ENCODE measurements around the gene SPRTN.

The SPRTN gene, protein sequence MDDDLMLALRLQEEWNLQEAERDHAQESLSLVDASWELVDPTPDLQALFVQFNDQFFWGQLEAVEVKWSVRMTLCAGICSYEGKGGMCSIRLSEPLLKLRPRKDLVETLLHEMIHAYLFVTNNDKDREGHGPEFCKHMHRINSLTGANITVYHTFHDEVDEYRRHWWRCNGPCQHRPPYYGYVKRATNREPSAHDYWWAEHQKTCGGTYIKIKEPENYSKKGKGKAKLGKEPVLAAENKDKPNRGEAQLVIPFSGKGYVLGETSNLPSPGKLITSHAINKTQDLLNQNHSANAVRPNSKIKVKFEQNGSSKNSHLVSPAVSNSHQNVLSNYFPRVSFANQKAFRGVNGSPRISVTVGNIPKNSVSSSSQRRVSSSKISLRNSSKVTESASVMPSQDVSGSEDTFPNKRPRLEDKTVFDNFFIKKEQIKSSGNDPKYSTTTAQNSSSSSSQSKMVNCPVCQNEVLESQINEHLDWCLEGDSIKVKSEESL

DNA sequence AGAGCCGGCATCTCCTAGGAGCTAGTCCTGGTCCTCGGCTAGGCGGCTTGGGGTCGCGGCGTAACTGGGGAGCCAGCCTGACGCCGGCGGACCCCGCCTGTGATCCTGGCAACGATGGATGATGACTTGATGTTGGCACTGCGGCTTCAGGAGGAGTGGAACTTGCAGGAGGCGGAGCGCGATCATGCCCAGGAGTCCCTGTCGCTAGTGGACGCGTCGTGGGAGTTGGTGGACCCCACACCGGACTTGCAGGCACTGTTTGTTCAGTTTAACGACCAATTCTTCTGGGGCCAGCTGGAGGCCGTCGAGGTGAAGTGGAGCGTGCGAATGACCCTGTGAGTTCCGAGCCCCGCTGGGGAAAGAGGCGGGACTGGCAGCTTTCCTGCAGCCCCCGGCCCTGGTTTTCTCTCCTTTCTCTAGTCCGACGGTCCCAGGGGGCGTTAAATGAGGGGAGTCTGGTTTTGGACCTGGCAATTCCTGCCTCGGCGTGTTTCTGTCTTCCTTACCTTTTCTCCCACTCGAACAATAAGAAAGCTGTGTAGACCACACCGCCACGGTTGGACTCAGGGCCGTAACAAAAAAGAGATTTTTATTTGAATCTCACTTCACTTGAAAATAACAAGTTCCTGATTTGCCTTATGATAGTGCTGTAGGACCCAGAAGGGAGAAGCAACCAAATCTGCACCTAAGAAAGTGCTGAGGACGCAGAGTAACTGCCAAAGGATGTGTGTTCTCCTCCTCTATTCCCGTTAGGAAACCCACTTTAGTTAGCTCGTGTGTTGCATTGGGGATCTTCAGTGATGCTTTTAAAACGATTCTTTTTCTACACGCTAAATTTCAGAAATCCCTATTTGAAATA lies at the start of gene SPRTN:
TSS of gene SPRTN (plus strand) at position 24 of the 859 bp plus-strand sequence. CDS start at position 115, 91 bp downstream.
- DNase-seq = no peak

DNA sequence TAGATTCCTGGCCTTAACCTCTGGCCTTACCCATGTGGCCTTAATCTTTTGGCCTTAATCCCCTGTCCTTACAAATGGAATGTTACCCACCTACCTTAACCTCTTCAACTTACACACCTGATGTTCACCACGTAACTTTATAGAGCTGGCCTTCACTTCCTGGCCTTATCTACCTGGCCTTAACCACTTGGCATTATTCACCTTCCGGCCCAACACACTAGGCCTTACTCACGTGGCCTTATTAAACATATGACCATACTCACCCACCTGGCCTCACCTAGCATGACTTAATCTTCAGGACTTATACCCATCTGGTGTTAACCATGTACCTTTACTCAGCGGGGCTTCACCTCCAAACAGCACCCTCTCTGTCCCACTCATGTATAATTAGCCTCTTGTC lies 42.2 kb upstream of the SPRTN start:
- no peak for DNase-seq

DNA sequence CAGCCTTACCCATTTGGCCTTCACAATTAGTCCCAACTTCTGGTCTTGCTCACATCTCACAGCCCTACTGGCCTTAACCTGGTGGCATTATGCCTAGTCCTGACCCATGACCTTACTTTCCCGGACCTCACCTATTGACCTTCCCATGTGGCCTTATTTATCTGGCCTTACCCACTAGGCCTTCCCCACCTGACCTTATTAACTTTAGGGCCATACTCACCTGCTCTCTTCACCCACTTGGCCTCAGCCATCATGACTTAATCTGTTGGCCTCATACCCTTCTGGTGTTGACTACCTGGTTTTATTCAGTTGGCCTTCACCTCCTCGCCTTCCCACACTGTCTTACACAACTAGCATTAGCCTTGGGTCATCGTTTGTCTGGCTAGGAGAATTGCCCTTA lies 36.1 kb upstream of the SPRTN start:
- no peak for DNase-seq

DNA sequence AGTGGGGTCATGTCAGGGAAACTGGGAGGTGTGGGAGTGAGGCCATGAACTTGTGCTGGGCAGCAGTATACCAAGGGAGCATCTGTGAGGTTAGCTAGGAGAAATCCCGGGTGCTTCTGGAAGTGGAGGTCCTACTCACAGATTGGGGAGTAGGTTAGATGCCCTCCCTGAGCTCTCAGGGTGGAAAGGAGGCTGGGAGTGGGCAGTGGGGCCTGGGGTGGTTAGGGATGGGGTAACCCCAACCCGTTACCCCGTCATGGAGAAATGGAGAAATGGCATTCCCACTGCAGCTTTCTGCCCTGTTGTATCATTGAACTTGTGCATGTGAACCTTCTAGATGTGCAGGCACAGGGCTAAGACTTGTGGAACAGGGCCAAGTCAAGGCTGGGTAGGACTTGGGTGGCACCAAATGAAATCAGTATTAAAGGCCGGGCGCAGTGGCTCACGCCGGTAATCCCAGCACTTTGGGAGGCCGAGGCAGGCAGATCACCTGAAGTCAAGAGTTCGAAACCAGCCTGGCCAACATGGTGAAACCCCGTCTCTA lies 27.6 kb upstream of the SPRTN start:
- DNase-seq = no peak

DNA sequence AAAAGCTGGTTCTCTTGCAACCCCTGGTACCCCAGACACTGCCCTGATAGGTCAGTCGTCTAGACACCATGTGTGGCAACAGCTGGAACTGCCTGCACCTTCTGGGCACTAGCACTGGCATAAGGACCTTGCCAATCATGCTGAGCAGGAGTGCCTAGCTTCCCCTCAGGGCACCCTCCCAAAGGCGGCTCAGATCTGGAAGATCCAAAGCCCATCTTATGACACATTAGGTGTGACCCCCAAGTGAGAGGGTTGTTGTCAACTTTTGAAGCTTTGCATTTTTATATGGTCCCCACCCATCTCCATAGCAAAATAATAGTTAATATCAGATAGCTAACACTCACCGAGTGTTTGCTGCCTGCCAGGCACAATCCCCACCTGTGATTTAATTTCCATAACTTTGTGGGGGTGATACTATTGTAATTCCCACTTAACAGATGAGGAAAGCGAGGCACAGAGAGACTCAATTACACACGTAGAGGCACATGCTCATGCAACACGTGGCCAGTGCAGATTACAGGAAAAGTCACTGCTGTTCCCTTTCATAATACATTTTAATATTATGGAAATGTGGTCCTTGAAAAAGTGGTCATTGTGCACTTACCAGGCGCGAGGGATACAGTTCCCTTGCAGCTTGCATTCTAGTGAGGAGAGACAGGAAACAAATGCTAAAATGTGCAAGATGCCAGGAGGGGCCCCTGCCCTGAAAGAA lies 26.2 kb upstream of the SPRTN start:
- no peak for DNase-seq

DNA sequence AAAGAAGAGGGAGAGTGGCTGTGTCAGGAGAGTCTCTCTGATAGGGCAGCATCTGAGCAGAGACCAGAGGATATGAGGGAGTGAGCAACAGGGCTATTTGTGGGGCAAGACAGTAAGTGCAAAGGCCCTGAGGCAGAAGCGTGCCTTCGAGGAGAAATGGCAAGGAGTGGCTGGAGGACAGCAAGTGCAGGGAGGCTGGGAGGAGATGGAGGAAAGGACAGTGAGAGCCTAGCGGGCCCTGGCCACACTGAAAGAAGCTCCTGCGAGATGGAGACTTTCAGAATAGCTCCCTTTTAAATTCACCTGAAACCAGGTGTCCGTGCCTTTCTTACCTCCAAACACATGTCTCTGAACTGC lies 25.7 kb upstream of the SPRTN start:
- DNase-seq = no peak

DNA sequence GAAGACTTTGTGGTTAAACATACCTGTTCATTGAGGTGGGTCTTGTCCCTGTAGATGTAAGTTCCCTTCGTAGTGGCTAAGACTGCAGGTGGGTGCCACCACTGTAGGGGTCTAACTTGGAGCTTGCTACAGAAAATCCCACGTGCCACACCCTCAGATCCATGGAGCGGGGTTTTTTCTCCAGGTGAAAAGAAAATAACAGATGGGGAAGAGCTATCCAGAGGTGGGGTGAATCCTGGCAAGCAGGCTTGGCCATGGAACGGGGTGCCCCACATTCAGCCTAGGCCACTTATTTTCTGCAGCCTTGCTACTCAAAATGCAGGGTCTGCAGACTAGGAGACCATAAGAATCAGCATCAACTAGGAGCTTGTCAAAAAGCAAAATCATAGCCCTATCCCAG lies 24.4 kb upstream of the SPRTN start:
- no peak for DNase-seq

DNA sequence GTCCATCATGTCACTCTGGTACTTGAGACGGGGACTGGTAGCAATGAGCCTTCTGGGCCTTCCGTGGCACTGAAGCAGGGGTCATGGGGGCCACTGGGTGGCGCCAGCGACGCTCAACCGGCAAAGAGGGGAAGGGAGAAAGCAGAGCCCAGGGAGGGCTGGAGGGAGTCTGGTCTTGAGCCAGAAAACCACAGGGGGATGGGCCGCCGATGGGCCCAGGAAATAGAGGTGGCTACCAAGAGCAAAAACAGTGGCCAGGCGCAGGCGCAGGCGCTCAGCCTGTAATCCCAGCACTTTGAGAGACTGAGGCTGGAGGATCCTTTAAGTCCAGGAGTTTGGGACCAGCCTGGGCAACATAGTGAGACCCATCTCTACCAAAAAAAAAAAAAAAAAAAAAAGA lies 22.2 kb upstream of the SPRTN start:
- peak; percentile 30 for DNase-seq

DNA sequence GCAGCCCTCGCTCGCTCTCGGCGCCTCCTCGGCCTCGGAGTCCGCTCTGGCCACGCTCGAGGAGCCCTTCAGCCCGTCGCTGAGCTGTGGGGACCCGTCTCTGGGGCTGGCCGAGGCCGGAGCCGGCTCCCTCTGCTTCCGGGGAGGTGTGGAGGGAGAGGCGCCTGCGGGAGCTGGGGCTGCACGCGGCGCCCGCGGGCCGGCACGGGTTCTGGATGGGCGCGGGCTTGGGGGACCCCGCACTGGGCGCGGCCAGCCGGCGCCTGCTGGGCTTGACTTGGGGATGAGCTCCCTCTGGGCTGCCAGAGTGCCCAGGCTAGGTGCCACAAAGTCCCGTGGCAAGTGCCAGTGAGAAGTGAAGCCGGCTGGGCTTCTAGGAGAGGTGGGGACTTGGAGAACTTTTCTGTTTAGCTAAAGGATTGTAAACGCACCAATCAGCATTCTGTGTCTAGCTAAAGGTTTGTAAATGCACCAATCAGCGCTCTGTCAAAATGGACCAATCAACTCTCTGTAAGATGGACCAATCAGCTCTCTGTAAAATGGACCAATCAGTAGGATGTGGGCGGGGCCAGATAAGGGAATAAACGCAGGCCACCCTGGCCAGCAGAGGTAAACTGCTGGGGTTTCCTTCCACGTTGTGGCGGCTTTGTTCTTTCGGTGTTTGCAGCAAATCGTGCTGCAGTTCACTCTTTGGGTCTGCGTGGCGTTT lies 20.6 kb upstream of the SPRTN start:
- no peak for DNase-seq

DNA sequence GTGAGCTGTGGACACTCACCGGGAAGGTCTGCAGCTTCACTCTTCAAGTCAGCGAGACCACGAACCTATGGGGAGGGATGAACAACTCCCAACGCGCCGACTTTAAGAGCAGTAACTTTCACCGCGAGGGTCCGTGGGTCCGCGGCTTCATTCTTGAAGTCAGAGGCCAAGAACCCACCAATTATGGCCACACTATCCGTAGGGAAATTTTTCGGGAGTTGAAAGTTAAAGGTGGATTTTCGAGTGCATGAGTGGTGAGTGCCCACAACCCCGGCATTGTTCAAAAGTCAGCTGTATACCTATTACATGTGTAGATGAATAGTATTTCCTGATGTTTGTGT lies 20.1 kb upstream of the SPRTN start:
- DNase-seq = no peak

DNA sequence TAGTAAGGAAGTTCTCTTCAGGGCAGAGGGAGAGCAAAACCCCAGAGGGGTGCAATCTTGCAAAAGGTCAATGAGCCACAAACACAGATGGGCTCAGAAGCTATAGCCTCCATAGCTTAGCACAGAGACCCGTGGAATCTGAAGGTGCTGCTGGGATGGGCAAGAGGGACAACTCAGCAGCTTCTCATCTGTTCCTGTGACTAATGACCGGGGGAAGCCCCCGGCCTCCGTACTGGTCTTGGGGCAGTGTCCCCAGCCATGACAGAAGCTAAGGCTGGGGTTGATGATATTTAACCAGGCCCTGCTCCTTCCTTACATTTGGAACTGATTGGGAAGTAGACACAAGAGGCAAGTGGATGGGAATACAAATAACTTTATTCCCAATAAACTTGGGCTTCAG lies 19.5 kb upstream of the SPRTN start:
- DNase-seq = no peak

DNA sequence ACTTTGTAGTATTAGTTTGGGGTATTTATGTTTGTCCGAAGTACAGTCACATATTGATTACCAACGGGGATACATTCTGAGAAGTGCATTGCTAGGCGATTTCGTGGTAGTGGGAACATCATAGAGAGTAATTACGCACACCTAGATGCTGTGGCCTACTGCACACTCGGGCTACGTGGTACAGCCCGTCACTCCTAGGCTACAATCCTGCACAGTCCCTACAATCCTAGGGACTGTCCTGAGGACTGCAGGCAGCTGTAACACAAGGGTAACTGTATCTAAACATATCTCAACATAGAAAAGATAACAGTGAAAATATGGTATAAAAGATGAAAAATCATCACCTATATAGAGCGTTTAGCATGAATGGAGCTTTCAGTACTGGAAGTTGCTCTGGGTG lies 19.0 kb upstream of the SPRTN start:
- DNase-seq = no peak

DNA sequence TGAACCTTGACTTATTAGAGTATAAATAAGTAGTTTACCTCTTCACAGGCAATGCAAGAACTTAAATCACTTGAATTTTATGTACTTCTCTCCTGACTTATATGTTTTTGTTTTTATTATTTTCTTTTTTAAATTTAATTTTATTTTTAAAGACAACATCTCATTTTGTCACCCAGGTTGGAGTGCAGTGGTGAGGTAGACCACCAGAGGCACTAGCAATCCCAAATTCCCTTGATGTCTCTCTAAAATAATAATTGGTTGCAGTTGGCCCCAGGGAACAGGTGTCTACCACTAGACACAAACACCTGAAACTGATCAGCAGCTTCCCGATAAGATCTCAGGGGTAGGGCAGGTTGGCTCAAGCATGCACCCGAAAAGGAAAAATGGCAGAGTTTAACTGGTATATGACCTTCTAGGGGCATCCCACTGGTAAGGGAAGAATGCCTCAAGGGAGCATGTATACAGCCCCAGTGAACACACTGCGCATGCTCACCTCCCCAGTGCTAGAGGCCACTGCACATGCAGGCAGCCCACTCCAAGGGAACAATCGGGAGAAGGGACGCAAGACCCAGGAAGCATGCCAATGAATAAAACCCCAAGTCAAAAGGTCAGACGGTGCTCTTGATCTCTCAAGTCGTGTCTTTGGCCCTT lies 15.1 kb upstream of the SPRTN start:
- no peak for DNase-seq

DNA sequence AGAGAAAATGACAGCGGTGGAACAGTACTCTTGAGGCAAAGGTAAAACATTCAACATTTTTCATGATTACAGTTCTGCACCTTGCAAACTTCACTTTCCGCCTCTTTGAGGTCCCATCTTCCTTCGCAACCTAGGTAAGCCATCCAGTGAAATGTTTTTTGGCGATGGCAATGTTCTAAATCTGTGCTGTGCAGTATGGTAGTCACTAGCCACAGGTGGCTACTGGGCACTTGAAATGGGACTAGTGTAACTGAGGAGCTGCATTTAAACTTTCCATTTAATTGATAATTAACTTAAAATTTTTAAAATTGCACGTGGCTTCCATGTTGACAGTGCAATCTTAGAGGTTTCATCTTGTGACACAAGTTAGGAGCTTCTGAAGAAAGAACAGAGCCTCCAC lies 13.4 kb upstream of the SPRTN start:
- DNase-seq = no peak

DNA sequence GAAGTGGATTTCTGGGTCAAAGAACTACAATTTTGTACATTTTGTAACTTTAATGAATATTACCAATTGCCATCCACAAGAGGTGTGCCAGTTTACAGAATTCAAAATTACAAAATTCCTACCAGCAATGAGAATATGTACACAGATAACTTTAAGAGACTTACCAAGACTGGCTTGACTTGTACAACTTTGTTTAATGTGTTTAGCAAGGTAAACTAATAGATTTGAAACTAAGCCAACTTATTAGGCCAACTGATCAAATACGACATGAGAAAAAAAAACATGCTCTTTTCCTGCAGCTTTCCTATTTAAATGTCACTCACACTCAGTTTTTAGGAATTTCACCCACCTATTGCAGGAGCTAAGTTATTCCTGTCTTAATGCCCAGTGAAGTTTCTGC lies 11.8 kb upstream of the SPRTN start:
- no peak for DNase-seq

DNA sequence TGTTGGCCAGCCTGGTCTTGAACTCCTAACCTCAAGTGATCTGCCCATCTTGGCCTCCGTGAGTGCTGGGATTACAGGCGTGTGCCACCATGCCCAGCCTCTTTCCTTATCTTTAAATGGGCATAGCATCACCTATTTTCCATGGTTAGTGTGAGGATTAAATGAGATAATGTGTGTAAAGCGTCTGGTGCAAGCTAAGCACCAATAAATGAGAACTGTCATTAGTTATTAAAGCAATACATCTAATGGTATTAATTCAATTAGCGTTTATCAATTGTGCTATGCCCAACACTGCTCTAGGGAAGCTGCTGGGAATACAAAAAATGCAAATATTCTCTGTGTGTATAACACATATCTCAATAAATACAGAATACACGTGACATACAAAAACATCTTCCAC lies 10.5 kb upstream of the SPRTN start:
- DNase-seq = no peak

DNA sequence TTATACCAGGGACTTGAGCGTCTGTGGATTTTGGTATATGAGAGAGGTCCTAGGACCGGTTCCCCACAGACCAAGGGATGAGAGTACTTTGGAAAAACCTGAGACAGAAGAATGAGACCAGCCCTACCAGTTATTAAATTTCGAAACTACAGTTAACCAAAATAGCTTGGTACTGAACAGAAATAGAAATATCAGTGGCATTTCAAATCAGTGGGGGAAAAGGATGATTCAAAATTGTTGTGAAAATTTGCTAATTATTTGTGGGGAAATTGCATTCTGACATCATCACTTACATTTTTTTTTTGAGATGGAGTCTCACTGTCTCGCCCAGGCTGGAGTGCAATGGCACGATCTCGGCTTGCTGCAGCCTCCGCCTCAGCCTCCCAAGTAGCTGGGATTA lies 8.6 kb upstream of the SPRTN start:
- DNase-seq = no peak

DNA sequence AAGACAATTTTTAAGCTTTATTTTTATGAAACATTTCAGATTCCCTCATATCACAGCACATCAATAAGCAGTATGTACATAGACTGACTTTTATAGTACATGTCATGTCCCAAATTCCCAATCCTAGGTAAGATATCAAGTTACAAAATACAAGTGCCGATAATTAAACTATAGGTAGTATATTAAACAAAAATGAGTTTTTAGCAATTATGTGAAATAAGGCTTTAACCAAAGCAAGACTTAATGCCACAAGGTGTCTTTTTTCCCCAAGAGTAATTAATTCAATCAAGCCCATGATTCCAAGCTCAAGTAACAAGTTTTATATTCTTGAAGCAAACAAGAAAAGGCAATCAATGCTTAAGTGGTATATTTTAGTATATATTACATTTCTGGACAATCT lies 5.3 kb upstream of the SPRTN start:
- no peak for DNase-seq

DNA sequence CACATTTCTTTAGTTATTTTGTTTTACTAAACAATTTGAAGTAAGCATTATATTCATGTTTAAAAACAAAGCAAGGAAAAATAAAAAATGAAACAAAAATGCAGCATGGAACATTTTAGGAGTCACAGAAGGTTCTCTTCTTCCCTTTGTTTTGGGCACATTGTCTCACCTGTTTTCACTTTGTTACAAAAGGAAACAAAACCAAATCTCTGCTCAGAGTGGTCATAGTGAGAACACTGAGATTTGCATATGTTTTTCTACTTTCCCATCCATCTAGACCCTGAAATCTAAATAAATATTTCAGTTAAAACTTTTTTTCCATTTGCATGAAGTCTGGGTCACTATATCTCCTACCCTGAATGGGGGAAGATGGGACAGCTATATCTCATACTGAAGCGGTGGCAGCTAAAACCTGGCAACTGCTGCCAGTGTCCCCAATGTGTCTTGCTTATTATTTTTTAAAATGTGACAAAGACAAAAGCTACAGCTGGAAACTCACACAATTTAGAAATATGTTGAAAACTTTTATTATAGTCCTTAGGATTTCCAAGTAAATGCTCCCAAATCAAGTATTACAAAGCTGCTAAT lies 3.9 kb upstream of the SPRTN start:
- no peak for DNase-seq

DNA sequence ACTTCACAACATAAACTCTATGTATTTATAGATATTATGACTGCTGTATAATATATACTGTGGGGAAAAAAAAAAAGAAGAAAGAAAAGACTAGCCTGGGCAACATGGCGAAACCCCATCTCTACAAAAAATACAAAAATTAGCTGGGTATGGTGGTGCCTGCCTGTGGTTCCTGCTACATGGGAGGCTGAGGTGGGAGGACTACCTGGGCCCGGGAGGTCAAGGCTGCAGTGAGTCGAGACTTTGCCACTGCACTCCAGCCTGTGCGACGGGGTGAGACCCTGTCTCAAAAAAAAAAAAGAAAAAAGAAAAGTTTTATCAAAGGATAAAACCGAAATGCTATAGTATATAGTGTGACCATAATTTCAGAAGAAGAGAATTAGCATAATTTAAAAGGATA lies 3.1 kb upstream of the SPRTN start:
- DNase-seq = no peak

DNA sequence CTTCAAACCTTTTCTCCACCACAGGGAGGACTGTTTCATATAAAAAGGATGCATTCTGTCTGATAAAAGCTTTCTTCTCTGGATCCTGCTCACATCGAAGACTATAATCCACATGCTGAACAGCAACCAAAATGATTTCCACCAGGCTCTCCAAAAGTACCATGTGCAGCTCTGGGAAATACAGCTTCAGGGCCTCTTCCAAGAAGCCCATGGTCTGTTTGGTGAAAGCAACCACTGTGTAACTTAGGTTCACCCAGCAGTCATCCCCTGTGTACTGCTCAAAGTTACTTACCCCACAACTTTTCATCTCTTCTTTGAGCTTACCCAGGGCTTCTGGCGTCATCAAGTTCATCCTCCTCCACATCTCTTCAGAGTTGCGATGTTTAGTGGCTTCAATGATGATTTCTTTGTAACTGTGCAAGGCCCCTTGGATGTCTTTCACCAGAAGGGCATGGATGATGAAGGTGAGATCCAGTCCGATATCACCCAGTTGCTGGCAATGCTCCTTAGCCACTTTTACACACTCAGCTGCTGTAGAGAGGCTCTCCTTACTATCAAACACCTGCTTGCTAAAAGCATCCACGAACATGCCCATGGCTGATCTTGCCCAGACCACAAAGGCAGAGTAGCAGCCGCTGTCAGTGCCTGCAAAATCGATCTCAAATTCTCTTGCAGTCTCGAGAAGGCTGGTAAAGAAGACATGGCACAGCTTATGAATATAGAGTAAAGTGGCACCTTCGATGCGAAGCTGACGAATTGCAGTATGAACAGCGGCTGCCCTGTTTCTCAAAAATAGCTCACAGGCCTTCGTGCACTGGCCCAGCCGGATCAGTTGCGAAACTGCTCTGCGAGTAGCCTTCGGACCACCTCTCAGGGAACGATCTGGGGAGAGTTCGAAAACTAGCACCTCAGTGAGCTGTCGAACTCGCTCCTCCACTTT lies 2.2 kb upstream of the SPRTN start:
- no peak for DNase-seq
